ENCODE results near the gene CACHD1.

Gene CACHD1

GRCh38 chr1:64484651-64485050 is 14.7 kb downstream of the CACHD1 start:
- no peak for DNase-seq (ENCODE audit: low read depth)
- no peak overlapping the region for H3K4me3 ChIP-seq (ENCODE audit: low read depth, low read length)
- TF ChIP-seq, protein P1, sequence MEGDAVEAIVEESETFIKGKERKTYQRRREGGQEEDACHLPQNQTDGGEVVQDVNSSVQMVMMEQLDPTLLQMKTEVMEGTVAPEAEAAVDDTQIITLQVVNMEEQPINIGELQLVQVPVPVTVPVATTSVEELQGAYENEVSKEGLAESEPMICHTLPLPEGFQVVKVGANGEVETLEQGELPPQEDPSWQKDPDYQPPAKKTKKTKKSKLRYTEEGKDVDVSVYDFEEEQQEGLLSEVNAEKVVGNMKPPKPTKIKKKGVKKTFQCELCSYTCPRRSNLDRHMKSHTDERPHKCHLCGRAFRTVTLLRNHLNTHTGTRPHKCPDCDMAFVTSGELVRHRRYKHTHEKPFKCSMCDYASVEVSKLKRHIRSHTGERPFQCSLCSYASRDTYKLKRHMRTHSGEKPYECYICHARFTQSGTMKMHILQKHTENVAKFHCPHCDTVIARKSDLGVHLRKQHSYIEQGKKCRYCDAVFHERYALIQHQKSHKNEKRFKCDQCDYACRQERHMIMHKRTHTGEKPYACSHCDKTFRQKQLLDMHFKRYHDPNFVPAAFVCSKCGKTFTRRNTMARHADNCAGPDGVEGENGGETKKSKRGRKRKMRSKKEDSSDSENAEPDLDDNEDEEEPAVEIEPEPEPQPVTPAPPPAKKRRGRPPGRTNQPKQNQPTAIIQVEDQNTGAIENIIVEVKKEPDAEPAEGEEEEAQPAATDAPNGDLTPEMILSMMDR (IDR thresholded peaks at IDR 0.05; ENCODE audit: low read depth, low read length) = no peak
- TF ChIP-seq POLR2A (IDR thresholded peaks at IDR 0.05; ENCODE audit: extremely low read depth, insufficient read length) (no peak), MAX (IDR thresholded peaks at IDR 0.05; ENCODE audit: low read depth, low read length) (no peak), MYC (IDR thresholded peaks at IDR 0.05; ENCODE audit: low read depth, low read length) (no peak)

DNA sequence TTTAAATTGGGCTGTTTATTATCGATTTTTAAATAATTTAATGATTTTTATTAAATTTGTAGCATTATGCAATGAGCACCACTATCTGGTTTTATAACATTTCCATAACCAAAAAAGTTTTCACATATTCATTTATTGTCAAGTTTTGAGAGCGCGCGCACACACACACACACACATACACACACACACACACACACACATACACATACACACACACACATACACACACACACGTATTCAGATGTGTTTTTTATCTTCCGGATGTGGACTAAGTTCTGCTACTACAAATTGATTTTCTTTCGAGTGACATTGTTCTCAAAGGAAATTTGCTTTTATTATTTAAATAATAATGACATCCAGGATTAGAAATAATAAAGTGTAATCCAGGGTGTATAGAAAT is 16.3 kb downstream of the CACHD1 start:
- DNase-seq (ENCODE audit: low read depth) = no peak
- H3K4me3 ChIP-seq (ENCODE audit: low read depth, low read length) = no peak overlapping the region
- TF ChIP-seq POLR2A (IDR thresholded peaks at IDR 0.05; ENCODE audit: extremely low read depth, insufficient read length) (no peak), MAX (IDR thresholded peaks at IDR 0.05; ENCODE audit: low read depth, low read length) (no peak), MYC (IDR thresholded peaks at IDR 0.05; ENCODE audit: low read depth, low read length) (no peak)
- TF ChIP-seq, protein P1 (IDR thresholded peaks at IDR 0.05; ENCODE audit: low read depth, low read length) = no peak

- DNase-seq (ENCODE audit: low read depth) = no peak
- TF ChIP-seq MAX (IDR thresholded peaks at IDR 0.05; ENCODE audit: low read depth, low read length) (no peak), MYC (IDR thresholded peaks at IDR 0.05; ENCODE audit: low read depth, low read length) (no peak), POLR2A (IDR thresholded peaks at IDR 0.05; ENCODE audit: extremely low read depth, insufficient read length) (no peak)
- TF ChIP-seq, protein P1 (IDR thresholded peaks at IDR 0.05; ENCODE audit: low read depth, low read length) = no peak
These were observed 17.1 kb downstream of the CACHD1 start for GRCh38 chr1:64487061-64487460.

DNA sequence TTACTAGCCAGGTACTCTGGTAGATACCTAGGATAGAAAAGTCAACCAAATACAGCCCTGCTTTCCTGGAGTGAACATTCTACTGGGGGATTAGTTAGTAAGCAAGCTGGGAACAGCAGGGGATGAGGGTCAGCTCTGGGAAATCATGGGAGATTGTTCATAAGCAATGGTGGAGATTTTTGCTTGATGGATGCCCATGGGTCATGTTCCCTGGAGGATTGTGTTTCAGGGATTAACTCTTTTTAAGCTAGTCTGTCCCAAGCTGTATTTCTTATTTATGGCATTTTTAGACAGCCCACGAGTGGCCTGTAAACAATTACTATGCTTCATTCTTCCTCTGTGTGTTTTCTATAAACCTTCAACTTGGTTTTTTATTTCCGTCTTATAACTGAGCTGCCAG is 18.9 kb downstream of the CACHD1 start:
- no peak for DNase-seq (ENCODE audit: low read depth)
- TF ChIP-seq MAX (IDR thresholded peaks at IDR 0.05; ENCODE audit: low read depth, low read length) = no peak
- no peak for TF ChIP-seq MYC (IDR thresholded peaks at IDR 0.05; ENCODE audit: low read depth, low read length)
- TF ChIP-seq POLR2A (IDR thresholded peaks at IDR 0.05; ENCODE audit: extremely low read depth, insufficient read length) = no peak
- TF ChIP-seq, protein P1 (IDR thresholded peaks at IDR 0.05; ENCODE audit: low read depth, low read length) = no peak

More at GRCh38 chr1:64487061-64487460, 17.1 kb downstream of the CACHD1 start:
- H3K4me3 ChIP-seq (ENCODE audit: low read depth, low read length) = no peak overlapping the region

GRCh38 chr1:64489707-64490106 is 19.8 kb downstream of the CACHD1 start:
- no peak for DNase-seq (ENCODE audit: low read depth)
- TF ChIP-seq MYC (IDR thresholded peaks at IDR 0.05; ENCODE audit: low read depth, low read length) (no peak), POLR2A (IDR thresholded peaks at IDR 0.05; ENCODE audit: extremely low read depth, insufficient read length) (no peak), MAX (IDR thresholded peaks at IDR 0.05; ENCODE audit: low read depth, low read length) (no peak)
- TF ChIP-seq, protein P1 (IDR thresholded peaks at IDR 0.05; ENCODE audit: low read depth, low read length) = no peak
- H3K4me3 ChIP-seq (ENCODE audit: low read depth, low read length) = no peak overlapping the region

More for the DNA sequence above, 18.9 kb downstream of the CACHD1 start:
- no peak overlapping the region for H3K4me3 ChIP-seq (ENCODE audit: low read depth, low read length)

Data from NB4 (cell line).